HG03196 (cell line): ENCODE data around the gene PUS7L.
A peak's percentile ranks its signal among the peaks of the same experiment; 100 is the strongest.
"Not testable (repeated sequence)": the region's sequence is repeated elsewhere in the genome, so short reads cannot be mapped to it uniquely, and the experiment has no call there.

Experiments
- ATAC-seq: cut with Tn5 transposase; IDR thresholded peaks from one replicate; pipeline ENCODE4 v1.9.1; 2021; ENCODE audit not compliant: unreplicated experiment

Gene PUS7L

DNA sequence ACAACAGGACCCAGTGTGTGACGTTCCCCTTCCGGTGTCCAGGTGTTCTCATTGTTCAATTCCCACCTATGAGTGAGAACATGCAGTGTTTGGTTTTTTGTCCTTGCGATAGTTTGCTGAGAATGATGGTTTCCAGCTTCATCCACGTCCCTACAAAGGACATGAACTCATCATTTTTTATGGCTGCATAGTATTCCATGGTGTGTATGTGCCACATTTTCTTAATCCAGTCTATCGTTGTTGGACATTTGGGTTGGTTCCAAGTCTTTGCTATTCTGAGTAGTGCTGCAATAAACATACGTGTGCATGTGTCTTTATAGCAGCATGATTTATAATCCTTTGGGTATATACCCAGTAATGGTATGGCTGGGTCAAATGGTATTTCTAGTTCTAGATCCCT is 7.2 kb downstream of the PUS7L start:
- ATAC-seq: not testable (repeated sequence)

DNA sequence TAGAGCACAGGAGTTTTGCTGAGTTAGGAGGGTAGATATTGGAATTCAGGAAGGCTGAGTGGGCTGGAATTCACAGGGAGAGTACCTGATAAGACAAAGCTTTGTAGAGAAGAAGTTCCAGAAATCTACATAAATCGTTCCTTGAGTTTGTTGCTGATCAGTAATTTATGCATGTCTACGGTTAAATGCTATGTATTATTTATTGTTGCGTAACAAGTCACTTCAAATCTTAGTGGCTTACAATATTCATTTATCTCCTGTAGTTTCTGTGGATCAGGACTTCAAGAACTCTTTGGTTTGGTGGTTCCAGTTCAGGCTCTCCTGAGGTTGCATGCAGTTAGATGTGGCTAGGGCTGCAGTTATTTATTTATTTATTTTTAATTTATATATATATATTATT is 7.8 kb downstream of the PUS7L start:
- ATAC-seq: no peak

DNA sequence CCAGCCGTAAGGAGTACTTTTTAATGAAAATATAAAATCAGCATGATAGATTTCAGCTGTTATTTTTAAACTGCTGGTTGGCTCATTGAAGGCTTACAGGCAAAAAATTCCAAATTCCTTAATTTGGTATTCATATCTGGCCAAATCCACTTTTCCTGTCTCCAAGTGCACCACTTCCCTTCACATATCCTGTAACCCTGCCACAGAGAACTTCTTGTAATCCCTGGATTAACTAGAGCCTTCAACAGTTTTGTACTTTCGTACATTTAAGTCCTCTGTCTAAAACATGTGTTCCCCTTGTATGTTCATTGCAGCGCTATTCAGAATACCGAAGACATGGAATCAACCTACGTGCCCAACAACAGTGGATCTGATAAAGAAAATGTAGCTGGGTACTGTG is 9.6 kb downstream of the PUS7L start:
- no peak for ATAC-seq

DNA sequence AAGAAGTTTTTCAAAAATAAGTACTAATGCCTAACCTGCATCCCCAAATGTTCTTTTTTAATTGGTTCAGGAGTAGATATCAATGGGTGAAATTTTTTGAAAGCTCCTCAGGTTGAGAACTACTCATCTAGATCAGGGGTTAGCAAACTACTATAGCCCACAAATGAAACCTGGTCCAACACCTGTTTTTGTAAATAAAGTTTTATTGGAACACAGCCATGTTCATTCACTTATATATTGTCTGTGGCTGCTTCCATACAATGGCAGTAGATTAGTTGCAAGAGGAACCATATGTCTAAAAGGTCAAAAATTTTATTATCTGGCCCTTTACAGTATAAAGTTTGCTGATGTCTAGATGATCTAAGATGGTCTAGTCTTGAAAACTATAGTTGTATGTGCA is 13.8 kb downstream of the PUS7L start:
- ATAC-seq: no peak

DNA sequence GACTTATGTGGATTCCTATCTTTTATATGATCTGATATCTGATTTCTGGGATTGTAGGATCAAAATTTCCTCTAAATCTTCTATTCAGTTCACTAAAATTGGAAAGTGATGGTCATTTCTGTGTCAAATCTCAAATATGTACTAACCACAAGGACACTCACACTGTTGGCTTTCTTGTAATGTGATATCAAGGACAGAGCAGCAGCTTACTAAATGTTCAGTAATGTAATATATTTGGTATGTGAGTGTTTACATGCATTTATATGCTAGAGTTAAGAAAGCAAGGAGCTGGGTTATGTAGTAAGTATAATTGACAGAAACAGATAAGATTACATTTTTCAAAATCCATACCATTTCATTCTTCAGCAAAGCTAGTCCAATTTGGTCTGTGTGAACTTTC is 16.5 kb downstream of the PUS7L start:
- ATAC-seq: no peak

DNA sequence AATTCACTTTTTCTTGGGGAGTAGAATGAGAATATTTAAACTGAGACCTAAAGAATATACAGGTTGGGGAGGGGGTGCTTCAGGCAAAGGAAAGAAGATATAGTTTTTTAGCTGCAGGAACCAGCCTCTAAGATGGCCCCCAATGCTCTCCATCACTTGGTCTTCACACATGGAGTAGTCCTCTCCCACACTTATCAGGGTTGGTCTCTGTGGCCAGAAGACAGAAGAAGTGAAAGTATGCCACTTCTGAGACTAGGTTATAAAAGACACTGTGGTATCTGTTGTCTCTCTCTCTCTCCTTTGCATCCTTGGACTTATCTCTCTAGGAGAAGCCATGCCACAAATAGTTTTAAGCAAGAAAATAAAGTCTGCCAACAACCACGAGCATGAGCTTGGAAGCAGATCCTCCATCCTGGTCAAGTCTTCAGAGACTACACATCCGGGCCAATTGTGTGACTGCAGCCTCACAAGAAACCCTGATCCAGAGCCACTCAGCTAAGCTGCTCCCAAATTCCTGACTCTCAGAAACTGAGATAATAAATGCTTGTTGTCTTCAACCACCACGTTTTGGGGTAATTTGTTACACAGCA is 18.0 kb downstream of the PUS7L start:
- ATAC-seq: no peak

DNA sequence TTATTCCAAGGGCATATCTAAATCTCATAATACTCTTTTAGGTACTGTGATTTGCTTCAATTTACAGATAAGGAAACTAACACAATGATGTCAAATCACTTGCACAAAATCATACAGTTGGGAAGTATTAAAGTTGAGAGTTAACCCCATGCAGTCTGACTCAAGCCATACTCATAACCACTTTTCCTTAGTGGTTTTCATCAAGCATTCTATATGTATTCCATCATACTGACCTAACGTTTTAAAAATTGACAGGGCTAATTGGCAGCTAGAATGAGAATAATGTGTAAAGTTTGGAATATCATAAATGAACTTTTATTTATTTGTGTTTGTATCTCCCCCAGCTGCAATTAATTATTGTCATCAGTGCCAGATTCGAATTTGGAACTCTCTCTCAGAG is 20.9 kb downstream of the PUS7L start:
- no peak for ATAC-seq

DNA sequence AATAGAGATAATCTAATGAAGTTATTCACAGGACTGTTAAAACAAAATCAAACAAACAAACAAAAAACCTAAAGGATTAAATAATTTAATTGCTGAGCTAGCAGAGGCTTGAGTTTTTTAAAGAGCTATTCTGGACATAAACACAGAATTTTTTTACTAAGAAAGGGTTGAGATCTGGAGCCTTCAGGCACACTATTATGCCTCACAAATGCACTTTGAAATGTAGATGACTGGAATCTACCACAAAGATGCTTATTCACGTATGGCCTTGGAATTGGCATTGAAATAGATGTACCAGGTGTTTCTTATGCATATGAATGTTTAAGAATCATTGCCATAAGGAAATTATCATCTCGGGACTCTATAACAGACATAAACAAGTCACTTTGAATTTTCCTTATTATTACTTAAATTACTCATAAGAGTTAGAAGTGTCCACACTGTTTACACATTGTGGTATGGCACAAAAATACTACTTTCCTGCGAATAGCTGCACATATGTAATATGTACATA is 21.6 kb downstream of the PUS7L start:
- no peak for ATAC-seq

DNA sequence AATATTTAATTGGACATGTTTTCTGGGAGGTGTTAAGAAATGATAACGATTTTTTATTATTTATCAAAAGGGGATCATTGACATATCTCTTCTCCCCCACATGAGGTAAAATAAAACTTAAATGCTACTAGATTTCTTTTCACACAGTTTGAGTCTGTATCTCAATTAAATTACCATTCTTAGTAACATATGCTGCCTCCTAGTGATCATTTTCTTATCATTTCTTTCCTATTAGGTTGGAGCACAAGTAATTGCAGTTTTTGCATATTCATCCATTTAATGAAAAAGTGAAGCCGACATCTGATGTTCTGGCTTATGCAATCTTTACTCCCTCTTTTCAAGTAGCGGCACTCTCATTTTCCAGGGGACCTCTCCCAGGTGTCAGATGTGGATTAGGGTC is 24.9 kb downstream of the PUS7L start:
- ATAC-seq: no peak

DNA sequence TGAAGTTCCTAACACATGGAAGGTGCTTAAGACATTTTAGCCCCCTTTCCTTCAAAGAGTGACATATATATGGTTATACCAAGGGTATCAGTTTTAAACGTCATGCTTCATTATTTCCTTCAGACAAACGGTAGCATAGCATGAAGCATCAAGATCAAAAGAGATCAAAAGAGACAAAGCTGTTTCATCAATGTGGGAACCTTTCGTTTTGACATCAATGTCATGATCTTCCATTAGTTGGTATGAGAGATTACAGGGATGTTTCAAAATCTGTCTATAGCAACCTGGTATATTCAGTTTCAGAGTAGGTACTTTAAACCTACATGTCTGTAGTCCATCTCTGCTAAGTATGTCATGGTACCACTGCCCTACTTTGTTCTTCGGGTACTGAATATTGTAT is 28.3 kb downstream of the PUS7L start:
- no peak for ATAC-seq

DNA sequence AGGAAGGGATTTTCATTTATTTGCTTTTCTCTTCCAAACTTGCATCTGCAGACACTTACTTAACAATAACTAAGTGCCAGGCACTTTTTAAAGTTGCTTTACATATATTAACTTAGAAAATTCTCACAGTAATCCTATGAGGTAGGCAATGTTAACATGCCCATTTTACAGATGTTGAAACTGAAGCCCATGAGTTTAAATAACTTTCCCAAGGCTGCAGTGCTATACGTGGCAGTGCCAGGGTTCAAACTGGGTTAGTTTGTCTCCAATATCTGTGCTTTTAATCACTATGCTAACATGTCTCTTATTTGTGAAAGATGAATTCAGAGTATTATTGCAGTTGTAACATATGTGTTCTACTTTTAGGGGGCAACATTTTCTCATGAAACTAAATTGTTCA is 29.9 kb downstream of the PUS7L start:
- ATAC-seq: no peak

DNA sequence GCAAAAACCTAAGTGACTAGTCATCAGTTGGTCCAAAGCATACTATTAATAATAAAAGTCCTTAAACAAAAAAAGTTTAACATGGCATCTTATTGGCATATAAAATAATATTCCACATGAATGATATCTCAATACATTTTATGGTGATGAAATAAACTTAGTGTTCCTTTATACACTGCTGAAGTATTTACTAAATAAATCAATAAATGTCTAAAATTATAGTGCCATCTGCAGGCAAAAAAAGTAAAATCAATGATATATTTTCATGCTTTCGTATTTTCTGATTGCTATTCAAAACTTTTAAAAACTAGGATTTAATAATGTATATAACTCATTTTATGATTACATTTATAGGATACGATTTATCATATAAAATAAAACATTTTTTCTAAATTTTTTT is 30.5 kb downstream of the PUS7L start:
- ATAC-seq: no peak

DNA sequence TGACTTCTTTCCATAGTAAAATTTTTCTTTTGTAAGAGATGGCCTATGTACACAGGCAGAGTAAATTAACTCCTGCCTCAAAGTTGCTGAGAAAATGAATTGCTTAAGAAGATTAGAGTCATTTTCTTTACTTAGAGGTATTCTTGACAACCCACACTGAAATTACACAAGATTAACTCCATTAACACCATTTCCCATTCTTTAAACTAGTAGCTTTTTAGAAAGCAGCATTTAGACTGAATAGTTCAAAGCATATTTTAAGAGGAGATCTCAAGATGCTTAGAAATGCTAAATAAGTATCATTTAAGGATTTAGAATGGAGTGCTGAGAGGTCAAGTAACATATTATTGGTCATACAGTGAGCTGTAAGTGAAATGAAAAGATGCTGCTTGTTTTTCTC is 35.5 kb downstream of the PUS7L start:
- ATAC-seq: no peak

DNA sequence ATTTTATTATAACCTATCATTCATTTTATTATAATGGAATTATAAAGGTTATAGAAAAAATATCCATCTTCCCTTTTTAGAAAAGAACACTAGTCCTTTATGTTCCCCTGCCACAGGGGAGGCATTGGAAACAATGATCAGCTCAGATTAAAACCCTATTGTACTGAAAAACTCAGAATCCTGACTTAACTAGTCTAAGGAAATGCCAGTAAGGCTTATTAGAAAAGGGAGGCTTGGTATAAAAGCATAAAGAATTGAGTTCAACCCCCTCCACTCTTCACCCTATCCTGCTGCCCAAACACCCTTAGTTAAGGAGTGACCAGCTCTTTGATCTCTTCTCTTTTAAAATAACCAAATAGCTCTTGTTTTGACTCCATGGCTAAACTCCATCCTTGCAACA is 36.0 kb downstream of the PUS7L start:
- ATAC-seq: no peak

DNA sequence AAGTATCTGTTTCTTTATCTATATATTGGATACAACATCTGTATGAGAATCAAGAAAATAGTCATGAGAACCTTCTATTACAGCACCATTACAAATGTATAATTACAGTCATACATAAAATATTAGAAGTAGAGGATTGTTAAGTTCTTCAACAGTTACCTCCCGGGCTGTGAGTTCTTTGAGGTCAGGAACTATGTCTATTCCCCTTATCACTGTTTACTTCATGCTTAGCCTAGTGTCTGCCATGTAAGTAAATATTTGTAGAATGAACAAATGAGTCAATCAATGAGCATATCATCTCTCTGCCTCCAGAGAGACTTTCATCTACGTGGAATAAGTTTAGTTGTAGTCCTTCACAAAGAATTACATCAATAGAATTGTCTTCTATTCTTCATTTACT is 47.2 kb downstream of the PUS7L start:
- no peak for ATAC-seq

DNA sequence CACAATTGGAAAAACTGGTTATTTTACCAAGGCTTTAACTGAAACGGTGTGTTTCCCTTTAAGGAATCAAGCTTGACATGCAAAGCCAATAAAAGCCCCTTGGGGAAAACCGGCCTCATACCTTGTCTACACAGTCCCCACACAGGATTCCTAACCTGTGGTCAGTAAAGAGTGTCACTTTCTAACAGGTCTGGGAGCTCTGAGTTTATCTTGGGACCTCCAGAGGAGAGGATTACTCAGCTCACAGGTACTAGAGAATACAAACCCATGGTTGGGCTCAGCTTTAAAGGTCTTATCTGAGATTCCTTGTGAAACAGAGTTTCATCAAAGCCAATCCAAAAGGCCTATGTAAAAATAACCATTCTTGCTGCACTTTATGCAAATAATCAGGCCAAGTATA is 54.8 kb downstream of the PUS7L start:
- not testable (repeated sequence) for ATAC-seq

DNA sequence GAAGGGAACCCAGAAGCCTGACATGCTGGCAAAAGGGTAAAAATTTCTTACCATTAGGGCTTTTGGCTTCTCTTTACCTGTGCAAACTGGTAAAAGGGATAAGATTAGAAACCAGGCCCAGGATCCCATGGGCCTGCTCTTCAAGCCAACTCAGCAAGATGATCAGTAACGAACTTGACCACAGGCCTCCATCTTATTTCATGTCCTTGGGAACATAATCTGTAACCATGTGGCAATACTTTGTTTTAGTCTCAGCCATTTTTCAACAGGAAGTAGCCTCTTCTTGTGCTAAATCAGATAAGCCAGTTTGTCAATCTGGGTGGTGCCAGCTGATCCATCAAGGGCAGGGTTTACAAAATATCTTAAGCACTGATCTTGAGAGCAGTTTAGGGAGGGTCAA is 57.4 kb downstream of the PUS7L start:
- not testable (repeated sequence) for ATAC-seq

DNA sequence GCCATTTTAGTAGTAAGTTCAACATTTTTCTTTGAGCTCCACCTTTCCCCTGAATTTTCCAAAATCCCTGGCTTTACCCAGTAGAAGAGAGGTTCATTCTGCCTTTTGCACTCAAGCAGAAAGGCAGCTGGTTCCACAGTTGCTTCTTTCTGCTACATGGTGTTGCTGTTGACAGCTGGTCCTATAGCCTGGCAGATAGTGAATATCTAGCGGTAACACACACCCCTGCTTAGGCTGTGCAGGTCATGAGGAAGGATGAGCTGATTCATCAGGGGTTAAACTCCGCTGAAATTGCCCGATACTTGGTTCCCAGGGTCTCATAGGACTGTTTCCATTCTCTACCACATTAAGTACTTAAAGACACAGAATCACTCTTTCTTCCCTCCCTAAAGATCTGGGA is 62.4 kb downstream of the PUS7L start:
- ATAC-seq: no peak

DNA sequence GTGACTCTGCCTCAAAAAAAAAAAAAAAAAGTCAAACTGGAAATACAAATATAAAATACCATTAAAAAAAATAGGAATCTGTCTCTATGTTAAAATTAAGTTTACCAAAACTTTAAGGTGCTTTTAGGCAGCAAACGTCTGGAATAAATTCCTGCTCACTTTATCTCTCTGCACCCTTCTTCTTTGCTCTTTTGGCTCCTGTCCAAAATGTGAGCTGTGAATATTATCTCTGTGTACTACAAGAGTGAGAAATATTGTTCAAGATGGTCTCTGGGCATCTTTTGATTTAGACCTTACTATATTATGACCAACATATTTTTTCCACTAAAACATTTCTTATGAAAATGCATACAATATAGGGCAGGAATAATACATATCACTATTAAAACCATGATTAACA is 63.7 kb downstream of the PUS7L start:
- ATAC-seq: no peak

DNA sequence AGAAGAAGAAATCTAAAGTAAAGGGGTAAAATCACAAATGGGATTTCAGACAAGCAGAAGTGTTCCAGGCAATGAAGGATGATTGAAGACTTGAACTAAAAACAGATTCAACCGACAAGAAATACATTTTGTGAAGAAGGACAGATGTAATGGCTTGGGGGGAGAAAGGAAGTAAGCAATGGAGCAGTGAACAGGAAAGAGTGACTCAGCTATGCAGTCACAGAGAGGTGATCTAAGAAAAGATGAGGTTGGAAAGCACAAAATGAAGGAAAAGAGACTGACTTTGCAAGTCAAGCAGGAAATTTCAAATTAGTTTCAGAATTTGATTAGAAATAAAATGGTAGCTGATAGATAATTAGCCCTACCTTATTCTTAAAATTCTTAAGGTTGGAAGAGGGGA is 66.5 kb downstream of the PUS7L start:
- ATAC-seq: no peak

DNA sequence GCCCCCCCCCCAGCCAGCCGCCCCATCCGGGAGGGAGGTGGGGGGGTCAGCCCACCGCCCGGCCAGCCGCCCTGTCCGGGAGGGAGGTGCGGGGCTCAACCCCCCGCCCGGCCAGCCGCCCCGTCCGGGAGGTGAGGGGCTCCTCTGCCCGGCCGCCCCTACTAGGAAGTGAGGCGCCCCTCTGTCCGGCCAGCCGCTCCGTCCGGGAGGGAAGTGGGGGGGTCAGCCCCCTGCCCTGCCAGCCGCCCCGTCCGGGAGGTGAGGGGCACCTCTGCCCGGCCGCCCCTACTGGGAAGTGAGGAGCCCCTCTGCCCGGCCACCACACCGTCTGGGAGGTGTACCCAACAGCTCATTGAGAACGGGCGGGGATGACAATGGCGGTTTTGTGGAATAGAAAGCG is 73.1 kb downstream of the PUS7L start:
- not testable (repeated sequence) for ATAC-seq

DNA sequence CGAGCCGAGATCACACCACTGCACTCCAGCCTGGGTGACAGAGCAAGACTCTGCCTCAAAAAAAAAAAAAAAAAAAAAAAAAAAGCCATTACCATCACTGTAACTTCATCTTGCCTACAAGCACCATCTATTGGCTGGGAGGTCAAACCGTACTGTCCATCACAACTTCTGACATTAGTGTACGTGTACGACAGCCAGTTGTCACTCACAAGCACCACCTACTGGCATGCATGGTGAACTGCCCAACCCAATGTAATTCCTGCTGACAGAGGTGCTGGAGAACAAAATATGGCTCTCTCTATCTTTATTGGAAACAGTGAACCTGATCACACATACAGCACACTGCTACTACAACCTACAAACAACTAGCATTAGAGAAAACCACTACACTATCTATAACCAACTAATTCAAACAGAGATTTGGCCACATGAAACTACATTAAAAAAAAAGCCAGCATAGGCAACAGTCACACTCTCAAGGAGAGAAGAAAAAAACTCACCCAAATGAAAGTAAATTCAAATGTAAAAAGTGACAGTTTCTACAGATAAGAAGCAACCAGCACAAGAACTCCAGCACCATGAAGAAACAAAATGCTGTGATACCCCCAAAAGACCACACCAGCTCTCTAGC is 82.3 kb downstream of the PUS7L start:
- ATAC-seq: peak; percentile 80
